GM21447 (cell line): ENCODE data around the gene CIAO3.
"Not testable (repeated sequence)": the region's sequence is repeated elsewhere in the genome, so short reads cannot be mapped to it uniquely, and the experiment has no call there.

Experiments used
- ATAC-seq: cut with Tn5 transposase; IDR thresholded peaks from one replicate; pipeline ENCODE4 v1.9.1; 2021; ENCODE audit not compliant: unreplicated experiment

CIAO3 gene

DNA sequence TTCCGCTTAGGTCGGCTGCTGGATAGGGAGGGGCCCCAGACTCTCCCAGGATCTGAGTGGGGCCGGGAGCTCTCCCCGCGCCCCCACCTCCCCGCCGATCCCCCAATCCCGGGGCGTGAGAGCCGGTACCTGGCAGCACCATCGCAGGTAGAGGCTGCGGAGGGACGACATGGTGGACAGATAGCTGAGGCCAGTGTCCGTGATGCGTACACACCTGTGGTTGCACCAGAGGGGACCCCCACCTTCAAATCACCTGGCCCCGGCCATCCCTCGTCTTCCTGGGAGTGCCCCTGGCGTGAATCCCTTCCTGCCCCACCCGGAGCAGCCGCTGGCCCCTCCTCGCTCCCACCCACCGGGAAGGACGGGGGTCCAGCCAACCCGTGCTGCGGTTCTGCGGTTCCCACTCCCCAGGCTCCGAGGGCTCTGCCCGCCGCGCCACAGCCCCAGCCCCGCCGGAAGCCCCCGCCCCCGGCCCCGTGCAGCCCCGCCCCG is 45.9 kb downstream of the CIAO3 start:
- ATAC-seq: no peak

DNA sequence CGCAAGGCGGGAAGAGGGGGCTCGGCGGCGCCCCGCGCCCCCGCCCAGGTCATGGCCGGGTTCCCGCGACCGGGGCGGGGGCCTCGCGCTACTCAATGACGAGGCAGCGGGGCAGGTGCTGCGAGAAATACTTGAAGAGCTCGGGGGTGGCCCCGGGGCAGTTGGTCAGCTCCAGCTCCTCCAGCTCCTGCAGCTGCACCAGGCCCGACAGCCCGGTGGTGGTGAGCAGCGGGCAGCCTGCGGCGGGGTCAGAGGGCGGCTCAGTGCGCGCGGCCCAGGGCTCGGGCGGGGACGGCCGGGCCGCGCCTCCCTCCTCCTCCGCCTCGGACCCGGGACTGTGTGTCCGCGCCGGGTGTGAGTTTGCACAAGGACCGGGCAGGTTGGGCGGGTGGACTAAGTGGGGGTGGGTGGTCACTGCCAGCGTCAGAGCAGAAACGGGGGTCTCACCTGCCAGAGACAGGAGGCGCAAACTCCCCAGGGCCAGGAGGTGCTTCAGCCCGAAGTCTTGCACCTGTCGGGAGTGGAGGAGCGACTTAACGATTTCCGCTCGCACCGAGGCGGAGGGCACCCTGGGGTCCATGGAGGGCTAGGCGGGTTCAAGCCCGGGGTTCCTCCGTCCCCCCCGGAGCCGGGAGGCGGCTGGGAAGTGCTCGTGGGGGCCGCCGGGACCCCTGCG is 46.5 kb downstream of the CIAO3 start:
- ATAC-seq: no peak

DNA sequence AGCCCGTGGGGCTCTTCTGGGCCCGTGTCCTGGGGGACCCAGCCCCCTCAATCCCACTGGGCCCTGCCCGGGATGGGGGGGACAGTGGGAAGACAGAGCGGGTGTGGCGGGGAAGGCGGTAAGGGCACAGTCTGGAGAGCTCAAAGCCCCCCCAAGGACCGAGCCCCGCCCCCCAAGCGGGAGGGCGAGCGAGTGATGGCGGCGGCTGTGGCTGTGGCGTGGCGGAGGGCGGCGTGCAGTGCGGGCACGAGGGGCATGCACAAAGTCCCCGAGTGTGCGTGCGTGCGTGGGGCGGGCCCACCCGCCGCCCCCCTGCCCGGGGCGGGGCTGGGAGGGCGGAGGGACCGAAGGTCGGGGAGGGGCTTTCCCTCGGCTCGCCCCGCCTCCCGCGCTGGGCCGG is 47.0 kb downstream of the CIAO3 start:
- ATAC-seq: no peak

DNA sequence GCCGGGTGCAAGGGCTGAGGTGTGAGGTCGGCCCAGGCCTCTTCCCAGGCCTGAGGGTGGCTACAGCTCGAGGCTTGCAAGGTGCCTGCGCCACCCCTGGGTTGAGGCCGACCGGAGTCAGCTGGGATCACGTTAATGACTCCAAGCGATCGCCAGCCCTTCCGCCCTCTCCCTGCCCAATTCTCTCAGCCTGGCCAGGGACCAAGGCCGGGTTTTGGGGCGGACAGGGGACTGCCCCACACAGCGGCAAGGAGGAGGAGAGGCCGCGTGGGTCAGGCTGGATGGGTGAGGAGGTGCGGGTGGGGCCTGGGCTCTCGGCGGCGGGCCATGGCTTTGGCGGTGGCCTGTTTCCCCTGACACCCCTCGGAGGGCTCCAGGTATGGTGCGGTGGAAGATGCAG is 47.4 kb downstream of the CIAO3 start:
- ATAC-seq: no peak

DNA sequence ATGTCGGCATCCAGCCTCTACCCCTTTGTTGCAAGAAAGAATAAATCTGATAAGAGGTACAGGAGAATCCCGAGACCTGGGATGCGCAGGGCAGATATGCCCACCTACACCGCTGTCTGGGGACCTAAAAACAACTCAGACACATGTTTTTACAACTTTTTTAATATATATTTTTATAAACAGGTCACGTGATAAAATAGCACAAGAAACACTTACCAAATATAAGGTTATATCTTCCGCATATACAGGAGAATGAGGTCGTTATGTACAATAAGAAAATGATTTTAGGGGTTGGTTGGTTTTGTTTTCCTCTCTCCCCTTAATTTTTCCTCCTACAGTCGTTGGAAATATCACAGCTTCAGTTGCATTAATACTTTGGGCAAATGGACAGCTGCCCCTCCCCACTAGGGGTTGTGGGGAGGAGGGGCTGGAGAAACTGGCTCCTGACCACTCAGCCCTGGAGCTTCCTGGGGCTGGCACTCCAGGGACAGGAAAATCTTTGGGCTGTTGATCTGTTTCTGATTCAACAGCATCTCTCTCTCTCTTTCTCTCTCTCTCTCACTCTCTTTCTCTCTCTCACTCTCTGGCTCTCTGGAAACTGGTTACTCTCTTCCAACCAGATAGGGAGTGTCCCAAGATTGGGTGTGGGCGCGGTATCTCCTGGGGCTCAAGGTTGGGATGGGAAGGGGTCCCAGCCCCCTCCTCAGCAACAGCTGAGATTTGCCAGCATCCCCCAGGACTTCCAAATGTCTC is 48.3 kb downstream of the CIAO3 start:
- no peak for ATAC-seq

DNA sequence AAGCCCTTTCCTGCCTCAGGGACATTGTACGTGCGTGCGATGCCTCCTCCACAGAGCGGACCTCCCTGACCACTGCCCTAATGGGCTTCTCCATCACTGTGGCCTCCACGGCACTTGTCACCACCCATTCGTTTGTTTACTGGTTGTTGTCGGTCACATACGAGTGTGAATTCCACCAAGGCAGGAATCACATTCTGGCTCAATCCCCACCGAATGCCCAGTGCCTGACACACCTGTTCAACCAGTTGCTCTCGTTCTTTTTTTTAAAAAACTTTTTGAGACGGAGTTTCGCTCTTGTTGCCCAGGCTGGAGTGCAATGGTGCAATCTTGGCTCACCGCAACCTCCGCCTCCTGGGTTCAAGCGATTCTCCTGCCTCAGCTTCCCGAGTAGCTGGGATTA is 49.6 kb downstream of the CIAO3 start:
- not testable (repeated sequence) for ATAC-seq

DNA sequence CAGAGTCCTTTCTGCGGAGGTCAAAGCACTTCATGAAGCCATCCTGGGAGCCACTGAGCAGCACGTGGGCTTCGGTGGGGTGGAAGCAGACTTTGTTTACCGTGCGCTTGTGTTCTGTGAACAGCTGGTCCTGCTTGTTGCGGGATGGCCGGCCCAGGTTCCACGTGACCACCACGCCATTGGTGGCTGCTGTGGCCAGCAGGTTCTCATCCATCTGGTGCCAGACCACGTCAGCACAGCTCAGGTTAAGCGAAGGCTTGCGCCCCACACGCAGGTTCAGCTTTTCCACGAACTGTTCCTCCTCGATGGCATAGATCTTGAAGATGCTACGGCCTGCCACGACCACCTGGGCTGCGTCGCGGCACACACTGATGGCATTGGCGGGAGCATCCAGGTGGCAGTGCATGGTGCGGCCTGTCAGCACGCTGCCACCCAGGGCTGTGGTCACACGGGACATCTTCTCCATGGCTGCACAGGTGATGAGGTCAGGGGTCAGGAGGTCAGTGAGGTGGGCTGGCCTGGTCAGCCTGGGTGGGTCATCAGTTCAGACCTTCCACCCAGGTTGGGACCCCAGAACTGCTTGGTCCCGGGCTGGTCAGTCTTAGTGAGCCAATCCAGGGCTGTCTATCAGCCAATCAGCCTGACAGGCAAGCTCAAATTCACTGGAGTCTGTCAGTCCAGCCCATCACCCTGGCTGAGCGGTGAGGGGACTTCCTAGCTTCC is 51.5 kb downstream of the CIAO3 start:
- ATAC-seq: no peak

DNA sequence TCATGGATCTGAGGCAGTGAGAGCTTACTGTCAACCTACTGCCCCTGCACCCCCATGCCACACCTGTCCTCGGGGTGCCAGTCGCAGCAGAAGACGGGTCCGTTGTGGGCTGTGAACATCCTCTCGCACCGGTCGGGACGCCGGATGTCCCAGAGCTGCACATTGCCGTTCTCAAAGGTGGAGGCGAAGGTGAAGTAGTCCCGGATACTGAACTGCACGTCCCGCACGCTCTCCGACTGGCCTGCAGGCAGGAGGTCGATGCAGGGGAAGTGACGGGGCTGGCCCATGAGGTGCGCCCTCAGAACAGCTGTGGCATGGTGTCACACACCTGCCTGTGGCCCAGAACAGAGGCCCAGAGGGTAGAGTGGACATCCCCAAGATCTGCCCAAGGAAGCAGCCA is 53.3 kb downstream of the CIAO3 start:
- no peak for ATAC-seq

DNA sequence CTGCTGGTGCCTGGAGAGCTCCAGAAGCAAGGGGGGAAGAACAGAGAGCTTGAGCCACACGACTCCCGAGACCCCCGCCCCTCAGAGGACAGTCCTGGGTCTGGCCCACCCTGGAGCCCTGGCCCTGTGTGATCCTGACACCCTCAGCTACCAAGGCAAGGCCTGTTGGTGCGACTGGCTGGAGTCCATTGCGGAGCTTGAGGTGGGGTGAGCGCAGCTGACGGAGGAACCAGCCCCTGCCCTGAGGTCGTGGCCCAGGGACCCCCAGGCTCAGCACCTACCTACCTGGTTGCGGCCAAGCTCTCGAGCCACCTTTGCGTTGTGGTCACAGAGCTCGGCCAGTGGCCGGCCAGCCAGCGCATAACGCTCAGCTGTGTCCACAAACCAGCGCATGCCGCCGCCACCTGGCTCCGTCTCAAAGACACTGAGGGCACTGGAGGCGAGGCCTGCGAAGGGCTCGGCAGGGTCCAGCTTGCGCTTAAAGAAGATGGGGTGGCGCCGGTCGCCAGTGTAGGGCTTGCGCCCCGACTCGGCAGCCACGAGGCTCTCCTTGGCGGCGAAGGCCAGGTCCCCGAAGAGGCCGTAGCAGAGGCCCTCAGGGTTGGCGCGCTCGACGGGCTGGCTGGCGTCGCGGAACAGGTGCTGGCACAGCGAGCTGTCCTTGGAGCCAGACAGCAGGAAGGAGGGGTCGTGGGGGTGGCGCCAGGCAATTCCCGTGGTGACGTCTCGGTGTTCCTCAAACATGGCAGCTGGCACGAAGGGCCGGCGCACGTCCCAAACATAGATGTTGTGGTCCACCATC is 54.1 kb downstream of the CIAO3 start:
- no peak for ATAC-seq

DNA sequence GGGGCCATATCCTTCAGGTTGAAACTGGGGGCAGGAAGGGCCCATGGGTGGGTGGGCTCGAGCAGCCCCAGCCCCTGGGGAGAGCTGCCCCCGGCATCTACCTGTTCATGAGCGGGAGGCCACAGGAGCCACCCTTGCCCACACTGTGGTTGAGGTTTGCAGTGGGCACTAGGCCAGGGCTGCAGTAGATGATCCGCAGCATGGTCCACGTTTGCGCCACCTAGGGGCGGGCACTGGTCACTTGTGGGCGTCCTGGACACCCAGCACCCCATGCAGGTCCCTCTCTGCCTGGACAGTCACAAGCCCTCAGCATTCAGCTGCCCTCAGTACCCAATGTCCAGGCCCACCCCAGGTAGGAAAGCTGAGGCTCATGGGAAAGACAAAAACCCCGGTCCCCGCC is 54.8 kb downstream of the CIAO3 start:
- no peak for ATAC-seq

DNA sequence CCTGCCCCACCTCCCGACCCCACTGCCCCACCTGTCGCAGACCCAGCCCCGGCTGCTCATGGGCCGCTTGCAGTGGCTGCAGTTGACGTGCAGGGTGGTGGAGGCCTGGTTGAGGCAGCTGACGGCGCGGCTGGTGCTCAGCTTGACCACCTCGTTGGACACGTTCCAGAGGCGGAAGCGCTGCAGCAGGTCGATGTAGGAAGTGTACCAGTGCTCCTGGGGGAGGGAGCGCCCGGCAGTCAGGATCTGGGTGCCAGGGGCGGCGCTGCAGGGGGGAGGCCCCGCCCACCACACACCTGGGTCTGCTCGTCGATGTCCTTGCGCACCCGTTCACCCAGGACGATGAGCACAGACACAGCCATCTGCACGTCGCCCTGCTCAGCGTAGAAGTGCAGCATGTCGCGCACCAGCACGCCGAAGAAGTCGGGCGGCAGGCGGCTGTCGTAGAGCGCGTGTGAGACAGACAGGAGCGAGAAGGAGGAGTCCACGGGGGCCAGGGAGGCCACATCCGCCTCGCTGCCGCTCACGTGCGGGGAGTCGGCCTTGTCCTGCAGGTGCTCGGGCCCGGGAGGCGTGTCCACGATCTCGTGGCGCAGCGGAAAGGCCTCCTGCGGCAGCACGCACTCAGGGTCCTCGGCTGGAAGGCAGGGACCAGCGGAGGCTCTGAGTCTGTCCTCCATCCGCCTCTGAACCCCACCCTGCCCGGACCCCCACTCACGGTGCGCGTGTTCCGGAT is 55.7 kb downstream of the CIAO3 start:
- ATAC-seq: no peak

DNA sequence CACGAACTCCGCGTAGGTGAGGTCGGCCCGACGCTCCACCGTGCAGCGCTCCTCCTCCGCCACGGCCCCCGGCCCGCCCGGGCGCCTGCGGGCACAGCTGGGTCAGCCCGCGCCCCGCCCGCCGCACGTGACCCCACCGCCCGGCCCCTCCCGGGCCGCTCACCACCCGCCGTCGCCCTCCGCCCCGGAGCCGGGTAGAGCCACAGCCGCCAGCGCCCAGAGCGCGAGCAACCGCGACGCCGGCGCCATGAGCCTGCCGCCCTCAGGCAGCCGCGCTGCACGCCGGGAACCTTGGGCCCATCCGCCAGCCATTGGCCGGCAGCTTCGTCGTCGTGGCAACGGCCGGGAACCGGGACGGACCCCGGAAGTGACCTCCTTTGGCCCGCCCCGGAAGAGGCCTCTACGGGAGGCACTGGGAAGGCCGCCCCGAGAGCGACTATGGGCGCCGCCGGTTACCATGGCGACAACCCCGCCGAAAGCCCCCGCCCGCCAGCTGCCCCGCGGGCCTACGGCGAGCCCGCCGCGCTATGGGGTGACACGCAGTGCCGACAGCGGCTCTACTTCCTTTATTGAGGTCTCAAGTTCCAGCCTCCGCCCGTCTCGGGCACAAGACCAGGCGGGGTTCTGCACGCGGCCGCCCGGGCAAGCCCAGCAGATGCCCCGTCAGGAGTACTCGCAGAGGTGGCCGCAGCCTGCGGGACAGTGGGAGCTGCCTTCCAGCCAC is 56.6 kb downstream of the CIAO3 start, which contains the start of gene JMJD8:
Gene JMJD8, minus strand, starts transcription at position 264 of the 724 bp plus-strand sequence. Its CDS starts 15 bp downstream, at position 249.
- peak; percentile 47 for ATAC-seq

DNA sequence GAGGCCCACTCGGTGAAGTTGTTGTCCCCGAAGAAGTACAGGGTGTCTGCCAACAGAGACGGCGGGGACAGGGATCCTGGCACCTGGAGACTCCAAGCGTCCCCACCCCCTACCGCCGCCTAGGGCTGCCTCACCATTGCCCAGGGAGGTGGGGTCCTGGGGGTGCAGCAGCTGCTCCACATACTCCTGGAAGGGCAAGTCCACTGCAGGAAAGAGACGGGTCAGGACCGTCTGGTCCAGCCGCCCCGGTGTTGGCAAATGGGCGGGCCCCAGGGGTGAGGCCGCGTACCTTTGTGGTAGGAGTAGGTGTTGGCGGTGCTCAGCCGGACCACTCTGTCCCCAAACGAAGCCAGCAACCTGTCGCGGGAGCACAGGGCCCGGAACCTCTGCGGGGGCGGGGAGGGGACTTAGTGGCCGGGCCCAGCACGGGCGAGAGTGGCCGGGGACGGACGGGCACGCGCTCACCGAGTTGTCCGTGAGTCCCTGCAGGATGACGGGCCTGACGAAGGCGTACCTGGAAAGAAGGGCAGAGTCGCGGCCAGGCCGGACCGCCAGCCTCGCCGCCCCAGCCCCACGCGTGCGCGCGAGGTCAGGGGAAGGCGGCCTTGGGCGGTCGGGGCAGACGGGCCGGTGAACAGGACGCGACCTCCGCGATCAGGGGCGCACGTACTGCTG is 57.3 kb downstream of the CIAO3 start:
- ATAC-seq: no peak

DNA sequence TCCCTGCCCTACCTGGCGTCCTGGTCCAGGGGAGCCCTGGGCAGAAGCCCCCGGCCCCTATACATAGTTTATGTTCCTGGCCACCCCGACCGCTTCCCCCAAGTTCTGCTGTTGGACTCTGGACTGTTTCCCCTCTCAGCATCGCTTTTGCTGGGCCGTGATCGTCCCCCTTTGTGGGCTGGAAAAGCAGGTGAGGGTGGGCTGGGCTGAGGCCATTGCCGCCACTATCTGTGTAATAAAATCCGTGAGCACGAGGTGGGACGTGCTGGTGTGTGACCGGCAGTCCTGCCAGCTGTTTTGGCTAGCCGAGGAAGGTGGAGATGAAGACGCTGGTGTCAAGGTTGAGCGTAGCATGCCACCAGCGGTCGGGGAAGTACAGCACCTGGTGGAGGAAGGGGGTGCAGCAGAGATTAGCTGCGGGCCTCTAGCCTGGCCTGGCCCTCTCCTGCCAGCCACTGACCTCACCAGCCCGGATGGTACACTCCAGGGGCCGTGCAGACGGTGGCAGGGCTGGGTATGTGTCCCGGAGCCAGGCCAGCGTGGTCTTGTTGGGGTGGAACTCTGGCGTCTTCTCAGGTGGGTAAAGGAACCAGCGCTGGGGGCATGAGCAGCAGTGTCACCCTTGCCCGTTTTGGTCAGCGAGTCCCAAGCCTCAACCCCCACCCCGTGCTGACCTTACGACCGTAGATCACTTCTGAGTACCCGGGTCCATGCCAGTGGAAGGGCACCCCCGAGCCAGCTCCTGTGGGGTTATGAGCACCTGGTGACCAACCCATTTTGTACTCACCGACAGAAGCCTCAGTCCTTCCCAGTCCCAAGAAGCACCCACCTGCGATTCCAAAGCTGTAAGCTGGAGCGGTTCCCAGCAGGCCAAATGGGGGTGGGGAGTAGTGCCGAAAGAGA is 58.1 kb downstream of the CIAO3 start:
- ATAC-seq: no peak

DNA sequence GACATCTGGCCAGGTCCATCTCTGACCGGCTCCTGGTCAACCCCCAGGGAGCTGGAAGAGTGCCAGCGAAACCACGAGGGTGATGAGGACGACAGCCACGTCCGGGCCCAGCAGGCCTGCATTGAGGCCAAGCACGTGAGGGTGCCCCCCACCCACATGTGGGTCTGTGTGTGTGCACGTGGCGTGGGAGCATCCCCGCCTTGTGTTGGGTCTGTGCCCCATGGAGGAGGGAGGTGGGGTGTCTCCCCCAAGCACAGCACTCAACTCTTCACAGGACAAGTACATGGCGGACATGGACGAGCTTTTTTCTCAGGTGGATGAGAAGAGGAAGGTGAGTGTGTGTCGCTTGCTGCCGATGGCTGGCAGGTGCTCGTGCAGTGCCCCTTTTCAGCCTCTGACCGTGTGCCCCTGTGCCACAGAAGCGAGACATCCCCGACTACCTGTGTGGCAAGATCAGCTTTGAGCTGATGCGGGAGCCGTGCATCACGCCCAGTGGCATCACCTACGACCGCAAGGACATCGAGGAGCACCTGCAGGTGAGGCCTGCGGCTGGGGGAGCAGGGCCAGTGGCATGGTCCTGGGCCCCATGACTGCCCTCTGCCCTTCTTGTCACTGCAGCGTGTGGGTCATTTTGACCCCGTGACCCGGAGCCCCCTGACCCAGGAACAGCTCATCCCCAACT is 58.9 kb downstream of the CIAO3 start:
- no peak for ATAC-seq

DNA sequence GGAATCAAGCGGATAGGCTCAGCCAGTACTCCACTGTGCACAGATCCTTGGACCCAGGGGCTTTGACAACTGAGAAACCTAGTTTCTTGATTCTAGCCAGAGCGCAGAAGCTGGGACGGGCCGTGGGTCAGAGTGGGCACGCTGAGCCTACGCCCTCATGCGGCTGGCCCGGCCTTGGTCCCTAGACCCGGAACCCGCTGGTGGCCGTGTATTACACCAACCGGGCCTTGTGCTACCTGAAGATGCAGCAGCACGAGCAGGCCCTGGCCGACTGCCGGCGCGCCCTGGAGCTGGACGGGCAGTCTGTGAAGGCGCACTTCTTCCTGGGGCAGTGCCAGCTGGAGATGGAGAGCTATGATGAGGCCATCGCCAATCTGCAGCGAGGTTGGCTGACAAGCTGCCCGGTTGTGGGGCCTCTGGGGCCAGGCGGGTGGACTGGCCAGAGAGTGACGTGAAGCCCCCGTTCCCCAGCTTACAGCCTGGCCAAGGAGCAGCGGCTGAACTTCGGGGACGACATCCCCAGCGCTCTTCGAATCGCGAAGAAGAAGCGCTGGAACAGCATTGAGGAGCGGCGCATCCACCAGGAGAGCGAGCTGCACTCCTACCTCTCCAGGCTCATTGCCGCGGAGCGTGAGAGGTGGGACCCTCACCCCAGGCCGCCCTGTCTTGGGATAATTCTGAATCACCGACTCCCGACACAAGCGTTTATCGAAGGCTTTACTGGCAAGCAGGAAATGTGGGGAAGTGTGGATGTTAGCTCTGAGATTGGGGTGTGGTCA is 59.6 kb downstream of the CIAO3 start:
- ATAC-seq: no peak

DNA sequence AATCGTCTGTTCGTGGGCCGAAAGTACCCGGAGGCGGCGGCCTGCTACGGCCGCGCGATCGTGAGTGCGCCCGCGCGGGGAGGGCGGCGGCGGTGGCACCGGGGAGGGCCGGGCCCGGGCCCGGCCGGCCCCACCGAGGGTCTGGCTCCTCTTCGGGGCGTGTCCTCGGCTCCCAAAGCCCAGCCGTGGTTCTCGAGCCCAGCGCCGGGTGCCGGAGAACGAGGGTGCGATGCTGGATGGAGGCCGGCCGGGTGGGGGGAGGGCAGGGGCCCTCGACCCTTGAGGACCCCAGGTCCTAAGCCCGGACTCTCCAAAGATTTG is 60.2 kb downstream of the CIAO3 start:
- ATAC-seq: no peak
